Panc1 (cell line): ENCODE results near the gene PKN3.

Experiments used
- POLR2AphosphoS5 ChIP-seq: IDR thresholded peaks from 2 replicates; pipeline ENCODE4 v1.6.1; 2012; ENCODE audit warnings: mild to moderate bottlenecking, low read depth, low read length, moderate library complexity
- TF ChIP-seq, protein P1 (sequence below): fragments of 450-650 bp; IDR thresholded peaks from 2 replicates; pipeline ENCODE4 v1.5.1; 2017; ENCODE audit warnings: mild to moderate bottlenecking

DNA sequence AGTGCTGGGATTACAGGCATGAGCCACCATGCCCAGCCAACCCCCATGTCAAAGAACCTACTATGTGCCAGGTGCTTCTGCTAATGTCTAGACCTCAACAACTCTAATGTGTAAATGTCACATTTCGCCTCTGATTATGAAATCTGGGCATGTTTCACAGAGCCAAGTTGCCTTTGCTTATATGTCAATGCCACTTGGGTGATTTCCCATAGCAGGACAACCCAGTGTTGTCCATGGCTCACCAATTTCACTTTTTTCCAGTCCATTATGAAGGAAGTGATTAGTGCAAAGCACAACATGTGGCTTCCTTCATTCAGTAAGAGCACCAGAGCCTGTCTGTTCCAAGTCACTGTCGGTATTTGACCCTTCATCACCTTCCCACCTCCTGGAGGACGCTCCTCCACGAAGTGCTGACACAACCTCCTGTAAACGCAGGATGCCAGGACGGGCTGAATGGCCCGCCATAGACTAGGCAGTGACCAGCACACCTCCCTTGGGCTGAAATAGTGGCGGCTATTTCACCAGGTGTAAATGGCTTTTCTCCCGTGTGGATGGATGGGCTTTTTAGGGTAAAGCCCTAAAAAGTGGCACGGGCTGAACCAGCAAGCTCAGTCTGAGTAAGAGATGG lies 962 bp upstream of the PKN3 start:
- TF ChIP-seq, protein P1, sequence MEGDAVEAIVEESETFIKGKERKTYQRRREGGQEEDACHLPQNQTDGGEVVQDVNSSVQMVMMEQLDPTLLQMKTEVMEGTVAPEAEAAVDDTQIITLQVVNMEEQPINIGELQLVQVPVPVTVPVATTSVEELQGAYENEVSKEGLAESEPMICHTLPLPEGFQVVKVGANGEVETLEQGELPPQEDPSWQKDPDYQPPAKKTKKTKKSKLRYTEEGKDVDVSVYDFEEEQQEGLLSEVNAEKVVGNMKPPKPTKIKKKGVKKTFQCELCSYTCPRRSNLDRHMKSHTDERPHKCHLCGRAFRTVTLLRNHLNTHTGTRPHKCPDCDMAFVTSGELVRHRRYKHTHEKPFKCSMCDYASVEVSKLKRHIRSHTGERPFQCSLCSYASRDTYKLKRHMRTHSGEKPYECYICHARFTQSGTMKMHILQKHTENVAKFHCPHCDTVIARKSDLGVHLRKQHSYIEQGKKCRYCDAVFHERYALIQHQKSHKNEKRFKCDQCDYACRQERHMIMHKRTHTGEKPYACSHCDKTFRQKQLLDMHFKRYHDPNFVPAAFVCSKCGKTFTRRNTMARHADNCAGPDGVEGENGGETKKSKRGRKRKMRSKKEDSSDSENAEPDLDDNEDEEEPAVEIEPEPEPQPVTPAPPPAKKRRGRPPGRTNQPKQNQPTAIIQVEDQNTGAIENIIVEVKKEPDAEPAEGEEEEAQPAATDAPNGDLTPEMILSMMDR, result no peak
- TF ChIP-seq POLR2AphosphoS5, result no peak
